ENCODE measurements around the gene TNRC6C.

The TNRC6C gene

GRCh38 chr17:78143214-78144146, 185.0 kb downstream of the TNRC6C start:
- TF ChIP-seq, protein P1, sequence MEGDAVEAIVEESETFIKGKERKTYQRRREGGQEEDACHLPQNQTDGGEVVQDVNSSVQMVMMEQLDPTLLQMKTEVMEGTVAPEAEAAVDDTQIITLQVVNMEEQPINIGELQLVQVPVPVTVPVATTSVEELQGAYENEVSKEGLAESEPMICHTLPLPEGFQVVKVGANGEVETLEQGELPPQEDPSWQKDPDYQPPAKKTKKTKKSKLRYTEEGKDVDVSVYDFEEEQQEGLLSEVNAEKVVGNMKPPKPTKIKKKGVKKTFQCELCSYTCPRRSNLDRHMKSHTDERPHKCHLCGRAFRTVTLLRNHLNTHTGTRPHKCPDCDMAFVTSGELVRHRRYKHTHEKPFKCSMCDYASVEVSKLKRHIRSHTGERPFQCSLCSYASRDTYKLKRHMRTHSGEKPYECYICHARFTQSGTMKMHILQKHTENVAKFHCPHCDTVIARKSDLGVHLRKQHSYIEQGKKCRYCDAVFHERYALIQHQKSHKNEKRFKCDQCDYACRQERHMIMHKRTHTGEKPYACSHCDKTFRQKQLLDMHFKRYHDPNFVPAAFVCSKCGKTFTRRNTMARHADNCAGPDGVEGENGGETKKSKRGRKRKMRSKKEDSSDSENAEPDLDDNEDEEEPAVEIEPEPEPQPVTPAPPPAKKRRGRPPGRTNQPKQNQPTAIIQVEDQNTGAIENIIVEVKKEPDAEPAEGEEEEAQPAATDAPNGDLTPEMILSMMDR (conservative IDR thresholded peaks at IDR 0.05; ENCODE audit: control insufficient read depth, insufficient read depth, low read depth, low read length), result no peak
- H3K4me3 ChIP-seq (ENCODE audit: control insufficient read depth, low read depth, low read length), result no peak overlapping the region
- DNase-seq (ENCODE audit: low read depth), result no peak

- DNase-seq (ENCODE audit: low read depth), result peak; percentile 86
- H3K4me3 ChIP-seq (ENCODE audit: control insufficient read depth, low read depth, low read length), result no peak overlapping the region
- TF ChIP-seq, protein P1 (conservative IDR thresholded peaks at IDR 0.05; ENCODE audit: control insufficient read depth, insufficient read depth, low read depth, low read length), result no peak
Measured at GRCh38 chr17:78144147-78144719, 185.7 kb downstream of the TNRC6C start.

GRCh38 chr17:78144736-78145641, 186.5 kb downstream of the TNRC6C start:
- peak; percentile 31 for DNase-seq (ENCODE audit: low read depth)
- TF ChIP-seq, protein P1 (conservative IDR thresholded peaks at IDR 0.05; ENCODE audit: control insufficient read depth, insufficient read depth, low read depth, low read length), result no peak
- H3K4me3 ChIP-seq (ENCODE audit: control insufficient read depth, low read depth, low read length), result no peak overlapping the region

- no peak overlapping the region for H3K4me3 ChIP-seq (ENCODE audit: control insufficient read depth, low read depth, low read length)
- TF ChIP-seq, protein P1 (conservative IDR thresholded peaks at IDR 0.05; ENCODE audit: control insufficient read depth, insufficient read depth, low read depth, low read length), result no peak
- no peak for DNase-seq (ENCODE audit: low read depth)
Measured at GRCh38 chr17:78146471-78146869, 188.0 kb downstream of the TNRC6C start.

DNA sequence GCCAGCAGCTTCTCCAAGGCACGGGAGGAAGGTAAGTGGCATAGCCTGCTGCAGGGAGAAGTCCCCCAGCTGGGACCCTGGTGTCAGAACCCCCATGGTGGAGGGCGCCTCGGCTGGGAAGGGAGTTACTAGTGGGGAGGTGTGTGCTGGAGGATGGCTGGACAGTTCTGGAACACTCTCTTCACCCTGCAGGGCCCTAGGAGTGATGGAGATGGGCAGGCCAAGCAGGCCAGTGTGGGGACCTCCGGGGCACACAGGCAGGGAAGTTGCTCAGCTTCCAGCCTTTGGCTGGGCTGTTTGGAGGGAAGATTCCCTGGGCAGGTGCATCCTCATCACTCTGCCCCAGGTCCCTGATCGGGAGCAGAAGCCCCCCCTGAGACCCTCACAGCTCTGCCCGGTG, 188.4 kb downstream of the TNRC6C start:
- no peak overlapping the region for H3K4me3 ChIP-seq (ENCODE audit: control insufficient read depth, low read depth, low read length)
- TF ChIP-seq, protein P1 (conservative IDR thresholded peaks at IDR 0.05; ENCODE audit: control insufficient read depth, insufficient read depth, low read depth, low read length), result no peak
- DNase-seq (ENCODE audit: low read depth), result no peak

- DNase-seq (ENCODE audit: low read depth), result no peak
- TF ChIP-seq, protein P1 (conservative IDR thresholded peaks at IDR 0.05; ENCODE audit: control insufficient read depth, insufficient read depth, low read depth, low read length), result no peak
- no peak overlapping the region for H3K4me3 ChIP-seq (ENCODE audit: control insufficient read depth, low read depth, low read length)
Measured at GRCh38 chr17:78147315-78147998, 189.0 kb downstream of the TNRC6C start.
